Measurements from ENCODE around the gene NOP14. TPM values are rescaled to one million over a fixed set of nuclear protein-coding genes. Genes with fewer than 3 reads are reported as not detected.
A peak's percentile ranks its signal among the peaks of the same experiment; 100 is the strongest.

NOP14 gene
- total RNA-seq, 1 experiment from 2014 or later, result 33.6 TPM

GRCh38 chr4:2937986-2938385 is 25.2 kb downstream of the NOP14 start:
- intact Hi-C loops (cut with micrococcal nuclease; ENCODE audit: unreplicated experiment), result loop anchor here (1.0 to 2.0 kb wide), 4 partner anchors 25 to 401 kb away; partner anchors contain the start of genes FAM193A, GRK4, NOP14 and TNIP2
- CTCF ChIA-PET, result no interaction called here
- Histone ChIP-seq H3F3A (ENCODE audit: insufficient read depth, low read depth) (peaks cover 35% of the 10 kb centered on the region), H3K9me2 (ENCODE audit: insufficient read depth) (no peaks in the 10 kb centered on the region), H3K9me3 (ENCODE audit: insufficient read depth, low read depth) (no peaks in the 10 kb centered on the region), H3K27ac (peak overlapping the region; percentile 78), H3K27me3 (ENCODE audit: insufficient read depth, low read depth) (no peaks in the 10 kb centered on the region), H3K79me2 (ENCODE audit: low read depth) (peaks cover 12% of the 10 kb centered on the region), H3K4me3 (no peak overlapping the region), H3K4me1 (replicated peaks; ENCODE audit: insufficient read depth) (peaks cover 26% of the 10 kb centered on the region), H3K36me3 (ENCODE audit: low read depth) (no peaks in the 10 kb centered on the region), H4K20me1 (ENCODE audit: insufficient read depth) (peaks cover 13% of the 10 kb centered on the region), H3K4me2 (peak overlapping the region; percentile 93), H2AFZ (no peak overlapping the region)
- no TSS peak for BruUV-seq (replicated peaks)
- DNase-seq, result no peak
- POLR2A ChIA-PET (ENCODE audit: unreplicated experiment), result interaction anchor here (0.7 kb wide), 1 partner anchor 18 kb away, joined by 6 read pairs; no protein-coding TSS in a partner anchor
- TF ChIP-seq EZH2 (IDR thresholded peaks at IDR 0.05; ENCODE audit: low read depth), result no peak
- no peak for TF ChIP-seq CTCF (conservative IDR thresholded peaks at IDR 0.05)

- BruUV-seq (replicated peaks), result no TSS peak
- POLR2A ChIA-PET (ENCODE audit: unreplicated experiment), result interaction anchor here (0.6 to 0.7 kb wide), 4 partner anchors 18 to 401 kb away, joined by 3 to 6 read pairs (median 4); no protein-coding TSS in a partner anchor
- H4K20me1 ChIP-seq (ENCODE audit: insufficient read depth), result peaks cover 13% of the 10 kb centered on the region
- no peaks in the 10 kb centered on the region for H3K27me3 ChIP-seq (ENCODE audit: insufficient read depth, low read depth)
- peak; percentile 91 to 96 for DNase-seq
- H3K9me3 ChIP-seq (ENCODE audit: insufficient read depth, low read depth), result no peaks in the 10 kb centered on the region
- peaks cover 35% of the 10 kb centered on the region for H3F3A ChIP-seq (ENCODE audit: insufficient read depth, low read depth)
- TF ChIP-seq EZH2 (IDR thresholded peaks at IDR 0.05; ENCODE audit: low read depth) (no peak), CTCF (conservative IDR thresholded peaks at IDR 0.05) (no peak)
- H3K4me2 ChIP-seq, result peak overlapping the region; percentile 93
- H3K9me2 ChIP-seq (ENCODE audit: insufficient read depth), result no peaks in the 10 kb centered on the region
- CTCF ChIA-PET, result interaction anchor here (0.5 kb wide), 1 partner anchor 403 kb away, joined by 5 read pairs; no protein-coding TSS in a partner anchor
- intact Hi-C loops (cut with micrococcal nuclease; ENCODE audit: unreplicated experiment), result loop anchor here (1.0 to 2.0 kb wide), 4 partner anchors 26 to 401 kb away; partner anchors contain the start of genes FAM193A, GRK4, NOP14 and TNIP2
- H3K36me3 ChIP-seq (ENCODE audit: low read depth), result no peaks in the 10 kb centered on the region
- peaks cover 12% of the 10 kb centered on the region for H3K79me2 ChIP-seq (ENCODE audit: low read depth)
- H3K4me3 ChIP-seq, result peak overlapping the region; percentile 65; the same call in 1 of the 2 replicates
- no peak overlapping the region for H2AFZ ChIP-seq
- peaks cover 26% of the 10 kb centered on the region for H3K4me1 ChIP-seq (replicated peaks; ENCODE audit: insufficient read depth)
- peak overlapping the region; percentile 78 for H3K27ac ChIP-seq
Observed at GRCh38 chr4:2937146-2937857, 25.9 kb downstream of the NOP14 start.

- no peaks in the 10 kb centered on the region for H3K36me3 ChIP-seq (ENCODE audit: low read depth)
- CTCF ChIA-PET, result interaction anchor here (0.5 to 0.7 kb wide), 2 partner anchors 105 to 403 kb away, joined by 4 to 5 read pairs; no protein-coding TSS in a partner anchor
- DNase-seq, result peak in 1 of 2 experiments; percentile 73
- peaks cover 26% of the 10 kb centered on the region for H3K4me1 ChIP-seq (replicated peaks; ENCODE audit: insufficient read depth)
- peak overlapping the region; percentile 65; the same call in 1 of the 2 replicates for H3K4me3 ChIP-seq
- peak overlapping the region; percentile 78 for H3K27ac ChIP-seq
- no peak for TF ChIP-seq EZH2 (IDR thresholded peaks at IDR 0.05; ENCODE audit: low read depth)
- no peak for TF ChIP-seq CTCF (conservative IDR thresholded peaks at IDR 0.05)
- peaks cover 12% of the 10 kb centered on the region for H3K79me2 ChIP-seq (ENCODE audit: low read depth)
- no peaks in the 10 kb centered on the region for H3K27me3 ChIP-seq (ENCODE audit: insufficient read depth, low read depth)
- no peak overlapping the region for H2AFZ ChIP-seq
- no TSS peak for BruUV-seq (replicated peaks)
- peak overlapping the region; percentile 93 for H3K4me2 ChIP-seq
- H3K9me3 ChIP-seq (ENCODE audit: insufficient read depth, low read depth), result no peaks in the 10 kb centered on the region
- H3K9me2 ChIP-seq (ENCODE audit: insufficient read depth), result no peaks in the 10 kb centered on the region
- peaks cover 13% of the 10 kb centered on the region for H4K20me1 ChIP-seq (ENCODE audit: insufficient read depth)
- intact Hi-C loops (cut with micrococcal nuclease; ENCODE audit: unreplicated experiment), result loop anchor here (1.0 to 2.0 kb wide), 4 partner anchors 27 to 400 kb away; partner anchors contain the start of genes FAM193A, GRK4, NOP14 and TNIP2
- POLR2A ChIA-PET (ENCODE audit: unreplicated experiment), result interaction anchor here (0.6 kb wide), 3 partner anchors 49 to 401 kb away, joined by 3 to 5 read pairs (median 3); no protein-coding TSS in a partner anchor
- peaks cover 35% of the 10 kb centered on the region for H3F3A ChIP-seq (ENCODE audit: insufficient read depth, low read depth)
Observed at GRCh38 chr4:2936773-2937145, 26.4 kb downstream of the NOP14 start.
